ENCODE data around the gene PRR15.
"Not testable (repeated sequence)": the region's sequence is repeated elsewhere in the genome, so short reads cannot be mapped to it uniquely, and the experiment has no call there.

The PRR15 gene

DNA sequence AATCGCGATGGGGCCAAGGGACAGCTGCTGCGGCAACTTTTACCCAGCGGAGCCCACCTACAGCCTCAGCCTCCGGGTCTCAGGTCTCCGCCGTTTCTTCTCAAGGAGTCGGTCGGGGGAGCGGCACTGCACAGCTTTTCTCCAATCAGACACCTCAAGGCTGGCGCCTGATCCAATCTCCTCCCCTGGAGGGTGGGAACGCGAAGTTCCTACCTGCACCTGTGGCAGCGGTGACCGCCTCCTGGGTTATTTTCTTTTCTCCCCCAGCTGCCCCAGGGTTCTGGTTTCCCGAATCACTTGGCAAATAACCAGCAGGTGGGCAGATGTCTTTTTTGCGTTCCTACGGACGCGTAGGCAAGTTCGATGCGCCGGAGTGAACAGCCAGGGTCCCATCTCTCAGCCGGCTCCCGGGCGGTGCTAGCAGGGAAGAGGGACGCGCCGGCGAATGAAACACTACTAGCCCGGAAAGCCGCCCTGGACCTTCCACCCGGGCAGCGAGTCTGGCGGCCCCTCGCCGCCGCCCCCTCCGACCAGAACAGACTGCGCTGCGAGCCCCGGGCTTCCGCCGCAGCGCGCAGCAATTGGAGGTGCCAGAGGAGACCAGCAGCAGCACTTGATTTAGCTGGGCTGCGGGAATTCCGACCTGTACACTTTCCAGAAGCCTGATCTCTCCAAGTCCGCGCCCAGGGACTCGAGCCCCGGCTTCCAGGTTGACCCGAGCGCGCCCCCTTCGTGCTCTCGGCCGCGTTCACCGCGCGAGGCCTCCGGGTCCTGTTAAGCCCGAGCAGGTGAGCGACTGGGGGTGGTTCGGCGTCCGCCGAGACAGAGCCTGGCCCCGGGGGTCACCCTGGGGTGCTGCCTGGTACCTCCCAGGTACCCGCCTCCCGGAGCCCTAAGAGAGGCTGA is at the start of gene PRR15:
PRR15 (plus strand) TSS at position 246 of the 906 bp plus-strand sequence. CDS start 2,495 bp downstream, outside the sequence.
- POLR2A ChIA-PET = no interaction called here
- DNase-seq (ENCODE audit: extremely low spot score) = no peak
- TF ChIP-seq, protein P1, sequence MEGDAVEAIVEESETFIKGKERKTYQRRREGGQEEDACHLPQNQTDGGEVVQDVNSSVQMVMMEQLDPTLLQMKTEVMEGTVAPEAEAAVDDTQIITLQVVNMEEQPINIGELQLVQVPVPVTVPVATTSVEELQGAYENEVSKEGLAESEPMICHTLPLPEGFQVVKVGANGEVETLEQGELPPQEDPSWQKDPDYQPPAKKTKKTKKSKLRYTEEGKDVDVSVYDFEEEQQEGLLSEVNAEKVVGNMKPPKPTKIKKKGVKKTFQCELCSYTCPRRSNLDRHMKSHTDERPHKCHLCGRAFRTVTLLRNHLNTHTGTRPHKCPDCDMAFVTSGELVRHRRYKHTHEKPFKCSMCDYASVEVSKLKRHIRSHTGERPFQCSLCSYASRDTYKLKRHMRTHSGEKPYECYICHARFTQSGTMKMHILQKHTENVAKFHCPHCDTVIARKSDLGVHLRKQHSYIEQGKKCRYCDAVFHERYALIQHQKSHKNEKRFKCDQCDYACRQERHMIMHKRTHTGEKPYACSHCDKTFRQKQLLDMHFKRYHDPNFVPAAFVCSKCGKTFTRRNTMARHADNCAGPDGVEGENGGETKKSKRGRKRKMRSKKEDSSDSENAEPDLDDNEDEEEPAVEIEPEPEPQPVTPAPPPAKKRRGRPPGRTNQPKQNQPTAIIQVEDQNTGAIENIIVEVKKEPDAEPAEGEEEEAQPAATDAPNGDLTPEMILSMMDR (IDR thresholded peaks at IDR 0.05; ENCODE audit: control extremely low read depth, extremely low read depth, low read depth, missing control alignments) = no peak
- CTCF ChIA-PET = interaction anchor here (1.2 kb wide), 1 partner anchor 10 kb away, joined by 3 read pairs; no protein-coding TSS in a partner anchor

DNA sequence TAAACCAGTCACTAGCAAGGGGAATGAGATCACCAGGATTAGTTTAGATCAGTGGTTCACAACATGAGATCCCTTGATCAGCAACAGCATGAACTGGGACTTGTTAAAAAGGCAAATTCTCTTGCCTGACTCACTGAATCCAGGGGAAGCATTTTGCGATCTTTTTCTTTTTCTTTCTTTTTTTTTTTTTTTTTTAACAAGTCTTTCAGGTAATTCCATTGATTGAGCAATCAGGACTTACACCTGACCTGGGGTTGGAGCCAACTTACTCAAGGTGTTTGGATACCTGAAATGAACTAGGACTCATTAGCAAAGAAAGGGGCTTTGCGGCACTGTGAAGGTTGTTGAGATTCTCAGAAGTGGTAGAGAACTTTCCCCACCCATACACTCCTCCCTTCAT is 47.1 kb upstream of the PRR15 start:
- ChIA-PET POLR2A (no interaction called here), CTCF (no interaction called here)
- DNase-seq (ENCODE audit: extremely low spot score) = no peak
- TF ChIP-seq, protein P1 (IDR thresholded peaks at IDR 0.05; ENCODE audit: control extremely low read depth, extremely low read depth, low read depth, missing control alignments) = no peak

DNA sequence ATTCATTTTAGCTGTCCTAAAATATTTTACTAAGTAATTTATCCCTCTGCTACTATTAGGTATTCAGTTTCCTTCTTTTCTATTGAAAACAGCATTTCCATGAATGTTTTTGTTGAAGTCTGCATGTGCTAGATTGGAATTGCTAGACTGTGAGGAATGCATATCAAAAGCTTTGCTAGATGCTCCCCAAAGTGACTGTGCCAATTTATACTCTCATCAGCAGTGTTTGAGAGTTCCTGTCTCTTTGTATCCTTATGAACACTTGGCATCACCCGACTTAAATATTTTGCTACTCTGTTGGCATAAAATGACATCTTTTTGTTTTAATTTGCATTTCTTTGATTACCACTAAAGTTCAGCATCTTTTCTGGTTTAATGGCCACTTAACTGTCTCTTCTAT is 45.0 kb upstream of the PRR15 start:
- CTCF ChIA-PET = no interaction called here
- POLR2A ChIA-PET = no interaction called here
- no peak for DNase-seq (ENCODE audit: extremely low spot score)
- TF ChIP-seq, protein P1 (IDR thresholded peaks at IDR 0.05; ENCODE audit: control extremely low read depth, extremely low read depth, low read depth, missing control alignments) = no peak

DNA sequence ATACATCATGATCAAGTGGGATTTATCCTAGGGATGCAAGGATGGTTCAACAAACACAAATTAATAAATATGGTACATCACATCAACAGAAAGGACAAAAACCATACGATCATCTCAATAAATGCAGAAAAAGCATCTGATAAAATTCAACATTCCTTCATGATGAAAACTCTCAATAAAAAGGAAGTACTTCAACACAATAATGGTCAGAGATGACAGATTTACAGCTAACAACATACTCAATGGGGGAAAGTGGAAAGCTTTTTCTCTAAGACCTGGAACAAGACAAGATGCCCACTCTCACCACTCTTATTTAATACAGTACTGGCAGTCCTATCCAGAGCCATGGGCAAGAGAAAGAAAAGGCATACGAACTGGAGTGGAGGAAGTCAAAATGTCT is 39.9 kb upstream of the PRR15 start:
- TF ChIP-seq, protein P1 (IDR thresholded peaks at IDR 0.05; ENCODE audit: control extremely low read depth, extremely low read depth, low read depth, missing control alignments) = no peak
- ChIA-PET CTCF (no interaction called here), POLR2A (no interaction called here)
- DNase-seq (ENCODE audit: extremely low spot score) = no peak

DNA sequence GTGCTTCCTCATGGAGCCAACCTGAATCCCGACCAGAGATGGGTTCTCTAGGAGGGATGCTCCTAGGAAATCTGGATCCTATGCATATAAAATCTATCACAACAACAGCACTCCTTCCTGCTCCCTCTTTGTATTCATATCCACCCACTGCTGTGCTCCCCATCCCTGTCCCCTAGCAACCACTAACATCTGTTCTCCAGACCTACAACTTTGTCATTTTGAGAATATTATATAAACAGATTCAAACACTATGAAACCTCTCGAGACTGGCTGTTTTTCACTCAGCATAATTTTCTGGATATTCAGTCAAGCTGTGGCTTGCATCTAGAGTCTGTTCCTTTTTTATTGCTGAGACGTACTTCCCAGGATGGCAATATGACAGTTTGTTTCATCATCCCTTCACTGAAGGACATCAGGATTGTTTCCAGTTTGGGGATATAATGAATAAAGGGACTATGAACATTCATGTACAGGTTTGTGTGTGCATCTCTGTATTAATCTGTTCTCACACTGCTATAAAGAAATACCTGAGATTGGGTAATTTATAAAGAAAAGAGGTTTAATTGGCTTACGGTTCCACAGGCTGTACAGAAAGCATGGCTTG is 36.0 kb upstream of the PRR15 start:
- ChIA-PET POLR2A (no interaction called here), CTCF (no interaction called here)
- no peak for DNase-seq (ENCODE audit: extremely low spot score)
- TF ChIP-seq, protein P1 (IDR thresholded peaks at IDR 0.05; ENCODE audit: control extremely low read depth, extremely low read depth, low read depth, missing control alignments) = no peak

DNA sequence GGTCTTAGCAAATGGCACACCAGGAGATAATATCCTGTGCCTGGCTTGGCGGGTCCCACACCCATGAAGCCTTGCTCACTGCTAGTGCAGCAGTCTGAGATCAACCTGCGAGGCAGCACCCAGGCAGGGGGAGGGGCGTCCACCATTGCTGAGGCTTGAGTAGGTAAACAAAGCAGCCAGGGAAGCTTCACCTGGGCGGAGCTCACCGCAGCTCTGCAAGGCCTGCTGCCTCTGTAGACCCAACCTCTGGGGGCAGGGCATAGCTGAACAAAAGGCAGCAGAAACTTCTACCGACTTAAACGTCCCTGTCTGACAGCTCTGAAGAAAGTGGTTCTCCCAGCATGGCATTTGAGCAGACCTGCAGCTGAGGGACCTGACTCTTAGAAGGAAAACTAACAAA is 35.1 kb upstream of the PRR15 start:
- POLR2A ChIA-PET; DNase-seq (ENCODE audit: extremely low spot score); CTCF ChIA-PET: not testable (repeated sequence)

- no peak for DNase-seq (ENCODE audit: extremely low spot score)
- CTCF ChIA-PET = no interaction called here
Measured at GRCh38 chr7:29538389-29538788, 25.2 kb upstream of the PRR15 start.

More at GRCh38 chr7:29538389-29538788, 25.2 kb upstream of the PRR15 start:
- POLR2A ChIA-PET = no interaction called here
- TF ChIP-seq, protein P1 (IDR thresholded peaks at IDR 0.05; ENCODE audit: control extremely low read depth, extremely low read depth, low read depth, missing control alignments) = no peak

Data from GM10248 (cell line).